Adrenal gland (tissue), 12 donors: ENCODE results near the gene MYH2. TPM values are rescaled to one million over a fixed set of nuclear protein-coding genes. Genes with fewer than 3 reads are reported as not detected.

Experiments
- DNase-seq, 7 donors: peaks; one replicate each; pipeline ENCODE4 v3.0.0-alpha.2; 2019 to 2020
- H3K27ac ChIP-seq, 5 donors: fragments of 200-600 bp; sonication (generic) in 4 of 5; 1 replicate in 3 of 5; 2 replicates in 2 of 5; pipeline versions ENCODE4 v1.5.1 to v1.8.0; 2016 to 2020; ENCODE audit warnings: mild to moderate bottlenecking in 1 of 5
- H3K27me3 ChIP-seq: fragments of 200-600 bp; 2 replicates; pipeline ENCODE4 v1.8.0; 2021
- H3K36me3 ChIP-seq, 2 donors: fragments of 200-600 bp; replicated peaks in 1 of 2; 1 replicate in 1 of 2; 2 replicates in 1 of 2; pipeline versions ENCODE4 v1.5.1 to v1.8.0; 2018 to 2022
- H3K4me1 ChIP-seq, 2 donors: fragments of 200-600 bp; replicated peaks in 1 of 2; 1 replicate in 1 of 2; 2 replicates in 1 of 2; pipeline versions ENCODE4 v1.5.1 to v1.8.0; 2018 to 2021
- H3K4me3 ChIP-seq, 4 donors: fragments of 200-600 bp; sonication (generic) in 3 of 4; one replicate each; pipeline ENCODE4 v1.5.1; 2016 to 2018
- H3K9me3 ChIP-seq, 3 donors: fragments of 200-600 bp; sonication (generic) in 1 of 3; replicated peaks in 1 of 3; 1 replicate in 2 of 3; 2 replicates in 1 of 3; pipeline versions ENCODE4 v1.5.1 to v1.8.0; 2016 to 2021
- CTCF ChIP-seq, 6 experiments: fragments of 450-650 bp in 4 of 6; fragments of 200-600 bp in 2 of 6; sonication (generic) in 1 of 6; IDR thresholded peaks; 1 replicate in 5 of 6; 2 replicates in 1 of 6; pipeline versions ENCODE4 v1.5.1 to v1.8.0; 2016 to 2021; ENCODE audit warnings: antibody characterized with exemption in 6 of 6, mild to moderate bottlenecking in 2 of 6, moderate library complexity in 1 of 6
- POLR2A ChIP-seq, 2 donors: fragments of 450-650 bp; IDR thresholded peaks; one replicate each; pipeline ENCODE4 v1.6.1; 2017; ENCODE audit warnings: antibody characterized with exemption in 2 of 2, mild to moderate bottlenecking in 2 of 2, moderate library complexity in 1 of 2
- WGBS, 4 donors: extraction: QIAGEN DNeasy Blood & Tissue Kit in 2 of 4; methylation state at CpG; one replicate each; pipeline versions ENCODE4 v1.1.5 to v1.1.7; 2013 to 2017; 5-methylcytosine and 5-hydroxymethylcytosine counted together
- intact Hi-C, 2 donors: fragments of 100-400 bp; cut with DNase I; formaldehyde crosslinking; loops; one replicate each; pipeline versions ENCODE4 v1.14.1 to v1.15.0; 2022 to 2023
- polyA plus RNA-seq, 3 donors: library from polyadenylated mRNA; stranded (reverse); fragments of 200-250 nt in 2 of 3; fragments of 350-450 nt in 1 of 3; fragmentation: Illumina TruSeq in 1 of 3; extraction: RNeasy Lipid Tissue Mini Kit (QIAGEN cat#74804) in 1 of 3; gene quantifications; one replicate each; pipeline ENCODE4 v1.2.3, GENCODE V29; 2013 to 2014
- total RNA-seq, 9 donors: library from RNA; depleted of rRNA in 4 of 9; stranded (reverse); fragments of >200 nt in 4 of 9; fragments of 120-200 nt in 1 of 9; fragmentation: NEBNext Ultra II Directional in 1 of 9; extraction: Animal tissue kit (Norgen Biotek cat#: 25700) in 1 of 9; gene quantifications; one replicate each; pipeline versions ENCODE4 v1.1.0 to v1.2.4, GENCODE V29; 2013 to 2023
- donor health status: healthy with polysubstance abuse.
- donor health status: Bipolar disorder and iron deficiency.
- donor health status: DM: yes; HTN: yes; CAD: no.
- donor health status: DM: no; HTN: no; CAD: no.
- donor health status: DM: no; HTN: no; CAD: no.
- donor health status: DM: yes; HTN: yes; CAD: no.

MYH2 gene
- total and polyA plus RNA-seq, 12 donors, result under 0.01 to 7.4 (median 0.77) TPM; not detected in 8

DNA sequence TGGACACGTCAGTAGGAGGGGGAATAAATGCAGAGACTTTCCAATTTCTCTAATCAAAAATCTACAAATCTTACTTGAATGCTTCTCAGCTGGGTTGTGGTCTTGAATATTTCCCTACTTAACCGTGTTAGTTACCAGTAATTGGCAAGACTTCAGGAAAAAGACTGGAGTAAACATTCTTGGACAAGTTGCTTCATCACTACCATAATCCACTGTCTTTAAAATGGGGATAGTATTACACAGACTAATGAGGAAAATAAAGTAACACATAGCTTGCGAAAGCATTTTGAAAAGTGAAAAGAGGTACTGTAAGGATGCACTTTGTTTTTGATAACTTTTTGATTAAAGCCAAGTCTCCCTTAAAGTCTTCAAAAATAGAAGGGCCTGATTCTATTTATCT is 49.5 kb downstream of the MYH2 start:
- no peak for DNase-seq
- Histone ChIP-seq H3K4me3 (no peak overlapping the region), H3K9me3 (no peaks in the 10 kb centered on the region), H3K36me3 (no peaks in the 10 kb centered on the region), H3K27ac (no peak overlapping the region), H3K4me1 (no peaks in the 10 kb centered on the region), H3K27me3 (no peaks in the 10 kb centered on the region)
- intact Hi-C loops, result no loop called here
- no peak for TF ChIP-seq POLR2A (IDR thresholded peaks at IDR 0.05)
- TF ChIP-seq CTCF (IDR thresholded peaks at IDR 0.05), result no peak
- 73 to 78% (median 75%) methylated on average over 3 of the region's 3 CpGs for WGBS, 4 donors

DNA sequence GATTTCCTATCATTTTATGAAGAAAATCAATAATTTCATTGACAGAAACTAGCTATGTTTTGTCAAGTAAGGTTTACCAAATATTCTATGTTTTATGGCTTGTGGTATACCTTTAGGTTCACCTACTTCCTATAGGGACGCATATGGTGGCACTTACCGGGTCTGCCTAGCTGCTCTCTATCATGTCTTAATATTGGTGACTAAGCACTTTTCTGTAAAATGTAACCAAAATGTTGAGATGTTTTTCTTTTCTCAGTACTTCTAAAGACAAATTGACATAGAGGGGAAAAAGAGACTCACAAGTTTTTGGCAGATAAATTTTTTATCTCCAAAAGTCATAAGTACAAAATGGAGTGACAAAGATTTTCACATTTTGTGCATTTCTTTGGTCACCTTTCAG is 57.5 kb downstream of the MYH2 start:
- WGBS, 4 donors, result 84 to 91% (median 86%) methylated on average over 2 of the region's 2 CpGs
- no peak overlapping the region for H3K4me3 ChIP-seq
- intact Hi-C loops, result no loop called here
- no peaks in the 10 kb centered on the region for H3K36me3 ChIP-seq
- no peaks in the 10 kb centered on the region for H3K4me1 ChIP-seq
- H3K27me3 ChIP-seq, result no peaks in the 10 kb centered on the region
- no peak for TF ChIP-seq CTCF (IDR thresholded peaks at IDR 0.05)
- no peak for TF ChIP-seq POLR2A (IDR thresholded peaks at IDR 0.05)
- no peak overlapping the region for H3K27ac ChIP-seq
- no peak for DNase-seq
- peaks cover 0 to 8% (median 7%) of the 10 kb centered on the region in 3 donors for H3K9me3 ChIP-seq

DNA sequence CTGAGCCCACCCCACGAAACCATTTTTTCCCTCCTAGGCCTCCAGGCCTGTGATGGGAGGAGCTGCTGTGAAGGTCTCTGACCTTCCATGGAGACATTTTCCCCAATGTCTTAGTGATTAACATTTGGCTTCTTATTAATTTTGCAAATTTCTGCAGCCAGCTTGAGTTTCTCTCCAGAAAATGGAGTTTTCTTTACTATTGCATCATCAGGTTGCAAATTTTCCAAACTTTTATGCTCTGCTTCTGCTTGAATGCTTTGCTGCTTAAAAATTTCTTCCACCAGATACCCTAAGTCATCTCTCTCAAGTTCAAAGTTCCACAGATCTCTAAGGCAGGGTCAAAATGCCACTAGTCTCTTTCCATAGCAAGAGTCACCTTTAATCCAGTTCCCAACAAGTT is 67.2 kb downstream of the MYH2 start:
- no peak for TF ChIP-seq CTCF (IDR thresholded peaks at IDR 0.05)
- no peak for TF ChIP-seq POLR2A (IDR thresholded peaks at IDR 0.05)
- no peak for DNase-seq
- Histone ChIP-seq H3K27ac (no peak overlapping the region), H3K4me3 (no peak overlapping the region), H3K36me3 (no peaks in the 10 kb centered on the region), H3K9me3 (peaks cover 0 to 4% (median 0%) of the 10 kb centered on the region in 3 donors), H3K4me1 (no peaks in the 10 kb centered on the region), H3K27me3 (no peaks in the 10 kb centered on the region)
- intact Hi-C loops, result no loop called here
- 61 to 83% (median 75%) methylated on average over 1 of the region's 1 CpG for WGBS, 4 donors

GRCh38 chr17:10477701-10478100 is 71.8 kb downstream of the MYH2 start:
- Histone ChIP-seq H3K9me3 (no peaks in the 10 kb centered on the region), H3K27ac (no peak overlapping the region), H3K4me3 (no peak overlapping the region), H3K4me1 (no peaks in the 10 kb centered on the region), H3K36me3 (no peaks in the 10 kb centered on the region), H3K27me3 (no peaks in the 10 kb centered on the region)
- DNase-seq, result no peak
- no peak for TF ChIP-seq POLR2A (IDR thresholded peaks at IDR 0.05)
- no peak for TF ChIP-seq CTCF (IDR thresholded peaks at IDR 0.05)
- WGBS, 4 donors, result 24 to 39% (median 29%) methylated on average over 1 of the region's 1 CpG
- intact Hi-C loops, result no loop called here
